ENCODE results near the gene MANSC4. TPM values are rescaled to one million over a fixed set of nuclear protein-coding genes. Genes with fewer than 3 reads are reported as not detected.

The MANSC4 gene
- total and polyA plus RNA-seq, 11 donors: not detected

- intact Hi-C loops (cut with DNase I): loop anchor here in 1 of 10 donors (10.0 kb wide), 1 partner anchor 62 kb away; the partner anchor contains the start of genes KLHL42 and MANSC4
- Histone ChIP-seq H3K4me3 (no peak overlapping the region), H3K4me1 (no peaks in the 10 kb centered on the region), H3K27me3 (no peaks in the 10 kb centered on the region), H3K27ac (no peak overlapping the region), H3K36me3 (peaks cover 0 to 98% (median 80%) of the 10 kb centered on the region in 9 donors), H3K9me3 (no peaks in the 10 kb centered on the region)
- ATAC-seq (no peak), DNase-seq (no peak)
- 80 to 93% (median 89%) methylated on average over 1 of the region's 1 CpG for WGBS, 4 donors
- TF ChIP-seq POLR2A (IDR thresholded peaks at IDR 0.05) (no peak), CTCF (IDR thresholded peaks at IDR 0.05) (no peak)
These were observed 56.8 kb downstream of the MANSC4 start for GRCh38 chr12:27723212-27723611.

Other genes starting within 250 kb of the MANSC4 start
- 1 to 10 TPM; 3.7 to 7.9 (median 5.0) TPM for gene REP15, start 83.8 kb downstream of the MANSC4 start, total RNA-seq
- gene REP15, start 83.8 kb downstream of the MANSC4 start, polyA plus RNA-seq: 1 to 10 TPM; 4.4 to 5.2 TPM
- 10 to 100 TPM; 45.7 to 94.1 (median 59.6) TPM for gene MRPS35, start 69.4 kb downstream of the MANSC4 start, total RNA-seq
- 10 to 100 TPM; 39.8 to 67.7 TPM for gene MRPS35, start 69.4 kb downstream of the MANSC4 start, polyA plus RNA-seq
- 10 to 100 TPM in 1 of 9 donors, 1 to 10 TPM in 8; 5.0 to 11.4 (median 6.5) TPM for gene KLHL42, start within 50 bp of the MANSC4 start, total RNA-seq
- gene KLHL42, start within 50 bp of the MANSC4 start, polyA plus RNA-seq: 1 to 10 TPM; 3.2 to 5.9 TPM
- 1 to 10 TPM in 5 of 9 donors, under 1 TPM in 4; 0.25 to 3.7 (median 1.1) TPM for gene PTHLH, start 192.5 kb upstream of the MANSC4 start, total RNA-seq
- gene PTHLH, start 192.5 kb upstream of the MANSC4 start, polyA plus RNA-seq: 1 to 10 TPM in 1 of 2 donors, under 1 TPM in 1; 0.53 to 1.4 TPM

Data from heart left ventricle (tissue), 16 donors.